ENCODE results near the gene ENG.
A peak's percentile ranks its signal among the peaks of the same experiment; 100 is the strongest.
"Not testable (repeated sequence)": the region's sequence is repeated elsewhere in the genome, so short reads cannot be mapped to it uniquely, and the experiment has no call there.

Gene ENG

GRCh38 chr9:127785023-127785932 is 69.2 kb downstream of the ENG start:
- peak; percentile 84 for DNase-seq (ENCODE audit: low read depth, low spot score)
- TF ChIP-seq, protein P1, sequence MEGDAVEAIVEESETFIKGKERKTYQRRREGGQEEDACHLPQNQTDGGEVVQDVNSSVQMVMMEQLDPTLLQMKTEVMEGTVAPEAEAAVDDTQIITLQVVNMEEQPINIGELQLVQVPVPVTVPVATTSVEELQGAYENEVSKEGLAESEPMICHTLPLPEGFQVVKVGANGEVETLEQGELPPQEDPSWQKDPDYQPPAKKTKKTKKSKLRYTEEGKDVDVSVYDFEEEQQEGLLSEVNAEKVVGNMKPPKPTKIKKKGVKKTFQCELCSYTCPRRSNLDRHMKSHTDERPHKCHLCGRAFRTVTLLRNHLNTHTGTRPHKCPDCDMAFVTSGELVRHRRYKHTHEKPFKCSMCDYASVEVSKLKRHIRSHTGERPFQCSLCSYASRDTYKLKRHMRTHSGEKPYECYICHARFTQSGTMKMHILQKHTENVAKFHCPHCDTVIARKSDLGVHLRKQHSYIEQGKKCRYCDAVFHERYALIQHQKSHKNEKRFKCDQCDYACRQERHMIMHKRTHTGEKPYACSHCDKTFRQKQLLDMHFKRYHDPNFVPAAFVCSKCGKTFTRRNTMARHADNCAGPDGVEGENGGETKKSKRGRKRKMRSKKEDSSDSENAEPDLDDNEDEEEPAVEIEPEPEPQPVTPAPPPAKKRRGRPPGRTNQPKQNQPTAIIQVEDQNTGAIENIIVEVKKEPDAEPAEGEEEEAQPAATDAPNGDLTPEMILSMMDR (IDR thresholded peaks at IDR 0.05; ENCODE audit: low read depth, low read length), result peak; percentile 77
- in situ Hi-C loops (cut with HindIII; ENCODE audit: low sequenced_read_pairs), result no loop called here
- H3K4me3 ChIP-seq (ENCODE audit: low read depth, low read length), result peak overlapping the region; percentile 50

- TF ChIP-seq, protein P1 (IDR thresholded peaks at IDR 0.05; ENCODE audit: low read depth, low read length), result no peak
- DNase-seq (ENCODE audit: low read depth, low spot score), result no peak
- H3K4me3 ChIP-seq (ENCODE audit: low read depth, low read length), result no peak overlapping the region
- in situ Hi-C loops (cut with HindIII; ENCODE audit: low sequenced_read_pairs), result no loop called here
These were observed 71.1 kb downstream of the ENG start for GRCh38 chr9:127783111-127784008.

DNA sequence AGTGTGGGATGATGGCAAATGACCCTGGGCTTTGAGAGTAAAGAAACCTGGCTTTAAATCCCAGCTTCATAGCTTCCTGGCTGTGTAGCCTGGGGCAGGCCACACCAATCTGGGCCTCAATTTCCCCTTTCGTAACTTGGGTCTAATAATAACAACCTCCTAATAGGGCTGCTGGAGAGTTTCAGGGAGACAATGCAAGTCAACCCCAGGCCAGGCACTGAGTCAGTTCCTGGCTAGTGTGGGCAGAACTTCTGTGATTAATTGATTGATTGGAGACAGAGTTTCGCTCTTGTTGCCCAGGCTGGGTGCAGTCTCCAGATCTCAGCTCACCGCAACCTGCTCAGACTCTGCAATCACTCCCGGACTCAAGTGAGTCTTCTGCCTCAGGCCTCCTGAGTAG is 72.7 kb downstream of the ENG start:
- TF ChIP-seq, protein P1 (IDR thresholded peaks at IDR 0.05; ENCODE audit: low read depth, low read length), result no peak
- DNase-seq (ENCODE audit: low read depth, low spot score), result no peak
- in situ Hi-C loops (cut with HindIII; ENCODE audit: low sequenced_read_pairs), result no loop called here
- H3K4me3 ChIP-seq (ENCODE audit: low read depth, low read length), result no peak overlapping the region

DNA sequence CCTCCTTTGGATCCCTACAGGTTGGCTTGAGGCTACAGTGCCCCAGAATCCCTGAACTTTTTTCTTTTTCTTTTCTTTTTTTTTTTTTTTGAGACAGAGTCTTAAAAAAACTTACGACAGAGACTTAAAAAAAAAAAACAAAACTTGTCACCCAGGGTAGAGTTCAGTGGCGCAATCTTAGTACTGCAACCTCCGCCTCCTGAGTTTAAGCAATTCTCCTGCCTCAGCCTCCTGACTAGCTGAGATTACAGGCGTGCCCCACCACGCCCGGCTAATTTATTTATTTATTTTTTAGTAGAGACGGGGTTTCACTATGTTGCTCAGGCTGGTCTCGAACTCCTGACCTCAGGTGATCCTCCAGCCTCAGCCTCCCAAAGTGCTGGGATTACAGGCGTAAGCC is 73.5 kb downstream of the ENG start:
- H3K4me3 ChIP-seq (ENCODE audit: low read depth, low read length); DNase-seq (ENCODE audit: low read depth, low spot score); in situ Hi-C loops (cut with HindIII; ENCODE audit: low sequenced_read_pairs): not testable (repeated sequence)

DNA sequence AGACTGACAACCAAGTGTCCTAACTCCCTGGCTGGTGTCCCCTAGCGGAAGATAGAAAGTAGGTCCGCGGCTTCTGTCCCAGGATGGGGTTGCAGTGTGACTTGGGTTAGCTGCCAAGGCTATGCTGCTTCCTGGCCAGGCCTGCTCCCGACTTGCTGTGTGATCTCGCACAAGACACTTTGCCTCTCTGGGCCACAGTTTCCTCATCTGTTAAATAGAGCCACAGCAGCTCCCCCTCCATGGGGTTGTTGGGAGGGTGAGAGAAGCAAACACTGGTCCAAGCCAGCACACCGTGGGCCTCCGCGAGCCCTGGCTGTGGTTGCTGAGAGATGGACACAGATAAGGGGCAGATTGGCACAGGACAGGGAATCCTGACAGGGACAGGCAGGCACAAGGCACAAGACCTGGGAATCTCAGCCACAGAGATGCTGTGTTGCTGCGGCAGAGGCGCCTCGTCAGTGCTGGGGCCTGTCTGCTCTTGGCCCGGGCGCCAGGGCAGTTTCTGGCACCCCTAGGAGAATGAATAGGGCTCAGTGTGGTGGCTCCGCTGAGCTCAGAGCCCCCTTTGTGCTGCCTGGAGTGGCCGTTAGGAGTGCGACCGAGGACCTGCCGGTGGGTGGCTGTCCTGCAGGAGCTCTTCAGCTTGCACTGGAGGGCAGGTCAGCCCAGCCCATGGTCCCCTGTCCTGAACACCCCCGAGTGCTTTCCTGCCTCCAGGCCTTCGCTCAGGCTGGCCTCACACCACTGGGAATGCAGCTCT is 74.2 kb downstream of the ENG start:
- H3K4me3 ChIP-seq (ENCODE audit: low read depth, low read length), result no peak overlapping the region
- no peak for DNase-seq (ENCODE audit: low read depth, low spot score)
- in situ Hi-C loops (cut with HindIII; ENCODE audit: low sequenced_read_pairs), result no loop called here
- TF ChIP-seq, protein P1 (IDR thresholded peaks at IDR 0.05; ENCODE audit: low read depth, low read length), result no peak

GRCh38 chr9:127779136-127779981 is 75.1 kb downstream of the ENG start:
- no peak overlapping the region for H3K4me3 ChIP-seq (ENCODE audit: low read depth, low read length)
- TF ChIP-seq, protein P1 (IDR thresholded peaks at IDR 0.05; ENCODE audit: low read depth, low read length), result no peak
- in situ Hi-C loops (cut with HindIII; ENCODE audit: low sequenced_read_pairs), result no loop called here
- DNase-seq (ENCODE audit: low read depth, low spot score), result no peak
